GM18870 (cell line): ENCODE results near the gene ALPK3.

Experiments used
- ATAC-seq: cut with Tn5 transposase; IDR thresholded peaks from one replicate; pipeline ENCODE4 v1.9.1; 2021; ENCODE audit warnings: moderate library complexity; ENCODE audit not compliant: unreplicated experiment

The ALPK3 gene

GRCh38 chr15:84816694-84817465 is at the start of gene ALPK3:
TSS of gene ALPK3 (plus strand) at chr15:84817356. CDS start at chr15:84817453, 97 bp downstream.
- ATAC-seq, result no peak

GRCh38 chr15:84772031-84772430 is 45.1 kb upstream of the ALPK3 start:
- no peak for ATAC-seq

- no peak for ATAC-seq
Observed at GRCh38 chr15:84772467-84772866, 44.7 kb upstream of the ALPK3 start.

- no peak for ATAC-seq
Observed at GRCh38 chr15:84773716-84774115, 43.4 kb upstream of the ALPK3 start.

GRCh38 chr15:84775867-84776449 is 41.2 kb upstream of the ALPK3 start:
- ATAC-seq, result no peak

GRCh38 chr15:84778194-84778593 is 39.0 kb upstream of the ALPK3 start:
- no peak for ATAC-seq

- ATAC-seq, result no peak
Observed at GRCh38 chr15:84780492-84780891, 36.7 kb upstream of the ALPK3 start.

GRCh38 chr15:84781495-84781894 is 35.7 kb upstream of the ALPK3 start:
- ATAC-seq, result no peak

- ATAC-seq, result no peak
Observed at GRCh38 chr15:84782346-84782745, 34.8 kb upstream of the ALPK3 start.

- no peak for ATAC-seq
Observed at GRCh38 chr15:84783493-84784251, 33.5 kb upstream of the ALPK3 start.

- no peak for ATAC-seq
Observed at GRCh38 chr15:84784262-84784661, 32.9 kb upstream of the ALPK3 start.

- no peak for ATAC-seq
Observed at GRCh38 chr15:84785053-84785452, 32.1 kb upstream of the ALPK3 start.

GRCh38 chr15:84788500-84788899 is 28.7 kb upstream of the ALPK3 start:
- ATAC-seq, result no peak

GRCh38 chr15:84789762-84790161 is 27.4 kb upstream of the ALPK3 start:
- no peak for ATAC-seq

GRCh38 chr15:84790676-84791075 is 26.5 kb upstream of the ALPK3 start:
- ATAC-seq, result no peak

GRCh38 chr15:84791763-84792162 is 25.4 kb upstream of the ALPK3 start:
- no peak for ATAC-seq

GRCh38 chr15:84793431-84794161 is 23.6 kb upstream of the ALPK3 start:
- ATAC-seq, result no peak

GRCh38 chr15:84794162-84794547 is 23.0 kb upstream of the ALPK3 start:
- no peak for ATAC-seq

GRCh38 chr15:84795186-84795585 is 22.0 kb upstream of the ALPK3 start:
- ATAC-seq, result no peak

- no peak for ATAC-seq
Observed at GRCh38 chr15:84797212-84797611, 19.9 kb upstream of the ALPK3 start.

- ATAC-seq, result no peak
Observed at GRCh38 chr15:84797801-84798200, 19.4 kb upstream of the ALPK3 start.
